ENCODE results near the gene CRKL.

GRCh38 chr22:20994128-20994901 is 77.1 kb downstream of the CRKL start:
- no peak for TF ChIP-seq CTCF (IDR thresholded peaks at IDR 0.05; ENCODE audit: low read depth, low read length)
- no peak for TF ChIP-seq POLR2A (IDR thresholded peaks at IDR 0.05; ENCODE audit: extremely low read depth, insufficient read length)

Measured in NB4 (cell line).